Ovary (tissue), 9 donors: ENCODE data around the gene CENPV. TPM values are rescaled to one million over a fixed set of nuclear protein-coding genes. Genes with fewer than 3 reads are reported as not detected.

Experiments used
- DNase-seq, 5 donors: peaks; one replicate each; pipeline ENCODE4 v3.0.0-alpha.2; 2019 to 2020
- H3K27ac ChIP-seq, 2 donors: fragments of 200-600 bp; one replicate each; pipeline versions ENCODE4 v1.5.1 to v1.8.0; 2019 to 2022
- H3K27me3 ChIP-seq: fragments of 200-600 bp; one replicate; pipeline ENCODE4 v1.8.0; 2022
- H3K36me3 ChIP-seq: fragments of 200-600 bp; sonication (generic); one replicate; pipeline ENCODE4 v1.5.1; 2019
- H3K4me1 ChIP-seq: one replicate; pipeline ENCODE4 v1.8.1; 2013; ENCODE audit warnings: mild to moderate bottlenecking, moderate library complexity; ENCODE audit not compliant: insufficient read depth
- H3K4me3 ChIP-seq: fragments of 200-600 bp; sonication (generic); one replicate; pipeline ENCODE4 v1.5.1; 2017
- H3K9me3 ChIP-seq, 2 donors: fragments of 200-600 bp in 1 of 2; sonication (generic) in 1 of 2; one replicate each; pipeline versions ENCODE4 v1.5.1 to v1.8.1; 2013 to 2019; ENCODE audit warnings: mild to moderate bottlenecking in 1 of 2, moderate library complexity in 1 of 2
- CTCF ChIP-seq, 3 donors: fragments of 450-650 bp in 2 of 3; fragments of 200-600 bp in 1 of 3; IDR thresholded peaks; one replicate each; pipeline versions ENCODE4 v1.5.1 to v1.8.0; 2016 to 2022; ENCODE audit warnings: antibody characterized with exemption in 3 of 3, mild to moderate bottlenecking in 1 of 3
- EP300 ChIP-seq: sonication (generic); formaldehyde crosslinking; IDR thresholded peaks from one replicate; pipeline ENCODE4 v1.6.1; 2017; ENCODE audit warnings: antibody characterized with exemption
- POLR2A ChIP-seq: fragments of 450-650 bp; IDR thresholded peaks from one replicate; pipeline ENCODE4 v1.6.1; 2017; ENCODE audit warnings: antibody characterized with exemption, mild to moderate bottlenecking, moderate library complexity
- WGBS, 3 donors: extraction: QIAGEN DNeasy Blood & Tissue Kit in 1 of 3; methylation state at CpG; one replicate each; pipeline versions ENCODE4 v1.1.5 to v1.1.7; 2013 to 2017; 5-methylcytosine and 5-hydroxymethylcytosine counted together
- intact Hi-C, 4 donors: fragments of 100-400 bp; cut with DNase I; formaldehyde crosslinking; loops; one replicate each; pipeline versions ENCODE4 v1.11.0 to v1.15.1; 2022 to 2023
- polyA plus RNA-seq, 2 donors: library from polyadenylated mRNA; stranded (reverse); fragments of 200-250 nt in 1 of 2; fragments of 350-450 nt in 1 of 2; fragmentation: Illumina TruSeq in 1 of 2; extraction: RNeasy Lipid Tissue Mini Kit (QIAGEN cat#74804) in 1 of 2; gene quantifications; one replicate each; pipeline ENCODE4 v1.2.3, GENCODE V29; 2013 to 2014
- total RNA-seq, 7 donors: library from RNA; depleted of rRNA in 2 of 7; stranded (reverse); fragments of >200 nt in 2 of 7; fragmentation: NEBNext Ultra II Directional in 3 of 7; extraction: Animal tissue kit (Norgen Biotek cat#: 25700) in 3 of 7; gene quantifications; one replicate each; pipeline versions ENCODE4 v1.1.0 to v1.2.4, GENCODE V29; 2016 to 2023
- donor health status: DM: no; HTN: no; CAD: no; lungs with moderate emphysema.
- donor health status: DM: no; HTN: no; CAD: no.
- donor health status: Bipolar disorder and iron deficiency.
- donor health status: DM: yes; HTN: yes; CAD: no.
- donor health status: DM: no; HTN: no; CAD: no.
- donor health status: DM: yes; HTN: yes; CAD: no.

CENPV gene
- total and polyA plus RNA-seq, 9 donors = 18.8 to 38.9 (median 33.2) TPM

GRCh38 chr17:16377941-16378341 lies 24.7 kb upstream of the CENPV start:
- Histone ChIP-seq H3K27me3 (no peaks in the 10 kb centered on the region), H3K4me3 (no peak overlapping the region), H3K27ac (no peak overlapping the region), H3K36me3 (no peaks in the 10 kb centered on the region), H3K9me3 (no peaks in the 10 kb centered on the region), H3K4me1 (no peaks in the 10 kb centered on the region)
- intact Hi-C loops = no loop called here
- TF ChIP-seq CTCF (IDR thresholded peaks at IDR 0.05) (no peak), EP300 (no peak), POLR2A (no peak)
- DNase-seq = no peak
- 70 to 93% (median 81%) methylated on average over 2 of the region's 2 CpGs for WGBS, 3 donors

- Histone ChIP-seq H3K36me3 (no peaks in the 10 kb centered on the region), H3K27ac (no peak overlapping the region), H3K27me3 (no peaks in the 10 kb centered on the region), H3K4me3 (no peak overlapping the region), H3K4me1 (no peaks in the 10 kb centered on the region), H3K9me3 (no peaks in the 10 kb centered on the region)
- whole genome bisulfite sequencing, 3 donors = 87 to 88% (median 87%) methylated on average over 16 of the region's 16 CpGs
- intact Hi-C loops = no loop called here
- TF ChIP-seq EP300 (no peak), CTCF (IDR thresholded peaks at IDR 0.05) (no peak), POLR2A (no peak)
- no peak for DNase-seq
These were observed 21.1 kb upstream of the CENPV start for GRCh38 chr17:16374146-16374938.

DNA sequence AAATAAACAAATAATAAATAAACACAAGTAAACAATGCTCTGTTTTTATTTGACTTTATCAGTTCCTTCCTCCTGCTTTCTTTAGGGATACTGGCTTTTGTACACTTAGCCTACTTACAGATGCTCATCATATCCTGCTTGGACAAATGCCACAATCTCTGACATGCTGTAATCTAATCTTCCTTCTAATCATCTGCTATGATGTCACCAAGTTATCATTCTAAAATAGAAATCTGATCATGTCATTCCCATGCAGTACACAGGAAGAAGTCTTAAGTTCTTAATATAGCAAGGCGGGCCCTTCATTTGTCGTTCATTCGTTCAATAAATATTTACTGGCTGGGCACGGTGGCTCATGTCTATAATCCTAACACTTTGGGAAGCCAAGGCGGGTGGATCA lies 18.5 kb upstream of the CENPV start:
- DNase-seq = no peak

GRCh38 chr17:16364625-16365024 lies 11.4 kb upstream of the CENPV start:
- Histone ChIP-seq H3K4me1 (no peaks in the 10 kb centered on the region), H3K9me3 (no peaks in the 10 kb centered on the region), H3K27me3 (no peaks in the 10 kb centered on the region), H3K36me3 (no peaks in the 10 kb centered on the region), H3K27ac (no peak overlapping the region), H3K4me3 (no peak overlapping the region)
- intact Hi-C loops = loop anchor here (5.0 to 10.0 kb wide), 3 partner anchors 150 to 160 kb away; no protein-coding TSS in a partner anchor
- TF ChIP-seq EP300 (no peak), POLR2A (no peak), CTCF (IDR thresholded peaks at IDR 0.05) (no peak)
- no peak for DNase-seq

More for the DNA sequence above, 18.5 kb upstream of the CENPV start:
- Histone ChIP-seq H3K27ac (no peak overlapping the region), H3K4me3 (no peak overlapping the region), H3K4me1 (no peaks in the 10 kb centered on the region), H3K9me3 (no peaks in the 10 kb centered on the region), H3K27me3 (no peaks in the 10 kb centered on the region), H3K36me3 (no peaks in the 10 kb centered on the region)
- 81 to 87% (median 83%) methylated on average over 5 of the region's 5 CpGs for WGBS, 3 donors
- TF ChIP-seq CTCF (IDR thresholded peaks at IDR 0.05) (no peak), POLR2A (no peak), EP300 (no peak)
- intact Hi-C loops = no loop called here
